ENCODE measurements around the gene GFAP. TPM values are rescaled to one million over a fixed set of nuclear protein-coding genes. Genes with fewer than 3 reads are reported as not detected.

Gene GFAP
- total RNA-seq, 4 donors from 2014 or later, result 0.33 to 2.3 (median 2.0) TPM; not detected in 1

GRCh38 chr17:44900894-44901293 lies 14.4 kb downstream of the GFAP start:
- peak; percentile 89 to 91 for DNase-seq
- Histone ChIP-seq H3K4me3 (replicated peaks in 1 of 3) (no peak overlapping the region), H3K4me1 (peaks cover 34 to 45% of the 10 kb centered on the region in 2 donors), H3K36me3 (no peaks in the 10 kb centered on the region), H3K27ac (peak overlapping the region; percentile 89 to 93 (median 92)), H3K9me3 (no peaks in the 10 kb centered on the region), H3K27me3 (no peaks in the 10 kb centered on the region)
- intact Hi-C loops (cut with DNase I), result no loop called here
- 8 to 20% methylated on average over 3 of the region's 3 CpGs for WGBS, 2 donors
- TF ChIP-seq CTCF (IDR thresholded peaks at IDR 0.05) (no peak), POLR2A (IDR thresholded peaks at IDR 0.05) (peak in 1 of 2 donors; percentile 34)

- Histone ChIP-seq H3K9me3 (no peaks in the 10 kb centered on the region), H3K4me3 (replicated peaks in 1 of 3) (peak within 1 kb of the TSS; percentile 51 to 70 (median 57)), H3K27me3 (no peaks in the 10 kb centered on the region), H3K27ac (peak within 1 kb of the TSS; percentile 89 to 93 (median 92)), H3K4me1 (peaks cover 34 to 45% of the 10 kb centered on the region in 2 donors), H3K36me3 (peaks cover 0 to 4% of the 10 kb centered on the region in 2 donors)
- WGBS, 2 donors, result 1% methylated on average over 53 to 54 of the region's 54 CpGs
- TF ChIP-seq POLR2A (IDR thresholded peaks at IDR 0.05) (peak in 1 of 2 donors; percentile 49), CTCF (IDR thresholded peaks at IDR 0.05) (peak in 2 of 6 experiments; percentile 18 to 31)
- DNase-seq, result peak; percentile 90
- intact Hi-C loops (cut with DNase I), result no loop called here
Measured at GRCh38 chr17:44899074-44899782, 16.1 kb downstream of the GFAP start, which contains the start of gene EFTUD2. EFTUD2 (minus strand) TSS chr17:44899445; CDS start chr17:44894521, 4,924 bp downstream.

- Histone ChIP-seq H3K36me3 (peaks cover 4 to 9% of the 10 kb centered on the region in 2 donors), H3K27ac (peak overlapping the region in 2 of 3 donors; percentile 92 to 93), H3K9me3 (no peaks in the 10 kb centered on the region), H3K4me3 (replicated peaks in 1 of 3) (peak overlapping the region; percentile 51 to 70 (median 57)), H3K4me1 (peaks cover 34 to 45% of the 10 kb centered on the region in 2 donors), H3K27me3 (no peaks in the 10 kb centered on the region)
- TF ChIP-seq POLR2A (IDR thresholded peaks at IDR 0.05), result no peak
- TF ChIP-seq CTCF (IDR thresholded peaks at IDR 0.05), result no peak
- peak in 1 of 2 donors; percentile 19 for DNase-seq
- WGBS, 2 donors, result 0% methylated on average over 7 of the region's 7 CpGs
- intact Hi-C loops (cut with DNase I), result no loop called here
Measured at GRCh38 chr17:44898768-44899073, 16.6 kb downstream of the GFAP start.

- TF ChIP-seq POLR2A (IDR thresholded peaks at IDR 0.05), result no peak
- no peak for TF ChIP-seq CTCF (IDR thresholded peaks at IDR 0.05)
- Histone ChIP-seq H3K36me3 (peaks cover 17 to 18% of the 10 kb centered on the region in 2 donors), H3K27ac (no peak overlapping the region), H3K4me1 (peaks cover 14% of the 10 kb centered on the region in 2 donors), H3K27me3 (no peaks in the 10 kb centered on the region), H3K4me3 (replicated peaks in 1 of 3) (no peak overlapping the region), H3K9me3 (no peaks in the 10 kb centered on the region)
- DNase-seq, result no peak
- WGBS, 2 donors, result 93% methylated on average over 4 of the region's 4 CpGs
- intact Hi-C loops (cut with DNase I), result no loop called here
Measured at GRCh38 chr17:44894642-44895041, 20.7 kb downstream of the GFAP start.

- intact Hi-C loops (cut with DNase I), result no loop called here
- no peak for DNase-seq
- H3K27ac ChIP-seq, result no peak overlapping the region
- TF ChIP-seq CTCF (IDR thresholded peaks at IDR 0.05) (no peak), POLR2A (IDR thresholded peaks at IDR 0.05) (no peak)
- peaks cover 17 to 18% of the 10 kb centered on the region in 2 donors for H3K36me3 ChIP-seq
- H3K27me3 ChIP-seq, result no peaks in the 10 kb centered on the region
- no peaks in the 10 kb centered on the region for H3K9me3 ChIP-seq
- H3K4me3 ChIP-seq (replicated peaks in 1 of 3), result no peak overlapping the region
- H3K4me1 ChIP-seq, result peaks cover 0 to 2% of the 10 kb centered on the region in 2 donors
Measured at GRCh38 chr17:44892250-44892649, 23.1 kb downstream of the GFAP start.
